22Rv1 (cell line): ENCODE measurements around the gene TSSK6.

Experiments
- H3K27ac ChIP-seq: fragments of 450-650 bp; 2 replicates; pipeline ENCODE4 v1.5.1; 2017
- ZFX ChIP-seq: fragments of 450-650 bp; IDR thresholded peaks from 2 replicates; pipeline ENCODE4 v1.6.1; 2017; ENCODE audit warnings: antibody characterized with exemption, borderline replicate concordance
- TF ChIP-seq, protein P1 (sequence below): fragments of 450-650 bp; IDR thresholded peaks from 2 replicates; pipeline ENCODE4 v1.5.1; 2017; ENCODE audit warnings: mild to moderate bottlenecking

TSSK6 gene

DNA sequence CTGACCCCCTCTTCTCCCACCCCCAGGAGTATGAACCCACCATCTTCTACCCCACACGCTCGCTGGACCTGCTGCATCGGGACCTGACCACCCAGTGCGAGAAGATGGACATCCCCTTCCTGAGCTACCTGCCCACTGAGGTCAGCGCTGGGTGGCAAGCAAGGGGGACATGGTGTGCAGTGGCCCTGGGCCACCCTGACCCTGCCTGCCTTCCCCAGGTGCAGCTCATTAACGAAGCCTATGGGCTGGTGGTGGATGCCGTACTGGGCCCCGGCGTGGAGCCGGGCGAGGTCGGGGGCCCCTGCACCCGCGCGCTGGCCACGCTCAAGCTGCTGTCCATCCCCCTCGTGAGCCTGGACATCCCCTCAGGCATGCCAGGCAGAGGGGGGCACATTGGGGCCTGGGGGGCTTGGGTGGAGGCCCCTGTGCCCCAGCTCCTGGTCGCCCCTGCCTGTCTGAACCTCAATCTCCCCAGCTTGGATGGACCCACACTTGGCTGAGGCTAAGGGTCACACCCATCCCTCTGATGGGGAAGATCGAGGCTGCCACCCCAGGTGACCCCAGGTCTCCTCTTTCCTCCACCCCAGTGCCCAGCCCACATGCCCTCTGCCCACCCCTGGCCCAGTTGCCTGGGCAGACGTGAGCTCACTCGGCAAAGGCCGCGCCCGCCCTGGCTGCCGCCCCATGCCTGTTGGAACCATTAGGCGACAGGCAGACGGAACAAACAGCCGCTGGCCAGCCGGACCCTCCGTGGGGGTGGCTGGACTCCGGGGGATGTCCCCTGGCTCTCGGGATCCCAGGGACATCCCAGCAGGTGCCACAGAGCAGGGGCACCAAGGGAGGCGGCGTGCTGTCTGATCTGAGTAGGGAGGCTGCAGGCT lies 20.2 kb upstream of the TSSK6 start:
- no peak overlapping the region for H3K27ac ChIP-seq
- TF ChIP-seq ZFX: no peak
- TF ChIP-seq, protein P1, sequence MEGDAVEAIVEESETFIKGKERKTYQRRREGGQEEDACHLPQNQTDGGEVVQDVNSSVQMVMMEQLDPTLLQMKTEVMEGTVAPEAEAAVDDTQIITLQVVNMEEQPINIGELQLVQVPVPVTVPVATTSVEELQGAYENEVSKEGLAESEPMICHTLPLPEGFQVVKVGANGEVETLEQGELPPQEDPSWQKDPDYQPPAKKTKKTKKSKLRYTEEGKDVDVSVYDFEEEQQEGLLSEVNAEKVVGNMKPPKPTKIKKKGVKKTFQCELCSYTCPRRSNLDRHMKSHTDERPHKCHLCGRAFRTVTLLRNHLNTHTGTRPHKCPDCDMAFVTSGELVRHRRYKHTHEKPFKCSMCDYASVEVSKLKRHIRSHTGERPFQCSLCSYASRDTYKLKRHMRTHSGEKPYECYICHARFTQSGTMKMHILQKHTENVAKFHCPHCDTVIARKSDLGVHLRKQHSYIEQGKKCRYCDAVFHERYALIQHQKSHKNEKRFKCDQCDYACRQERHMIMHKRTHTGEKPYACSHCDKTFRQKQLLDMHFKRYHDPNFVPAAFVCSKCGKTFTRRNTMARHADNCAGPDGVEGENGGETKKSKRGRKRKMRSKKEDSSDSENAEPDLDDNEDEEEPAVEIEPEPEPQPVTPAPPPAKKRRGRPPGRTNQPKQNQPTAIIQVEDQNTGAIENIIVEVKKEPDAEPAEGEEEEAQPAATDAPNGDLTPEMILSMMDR: no peak

DNA sequence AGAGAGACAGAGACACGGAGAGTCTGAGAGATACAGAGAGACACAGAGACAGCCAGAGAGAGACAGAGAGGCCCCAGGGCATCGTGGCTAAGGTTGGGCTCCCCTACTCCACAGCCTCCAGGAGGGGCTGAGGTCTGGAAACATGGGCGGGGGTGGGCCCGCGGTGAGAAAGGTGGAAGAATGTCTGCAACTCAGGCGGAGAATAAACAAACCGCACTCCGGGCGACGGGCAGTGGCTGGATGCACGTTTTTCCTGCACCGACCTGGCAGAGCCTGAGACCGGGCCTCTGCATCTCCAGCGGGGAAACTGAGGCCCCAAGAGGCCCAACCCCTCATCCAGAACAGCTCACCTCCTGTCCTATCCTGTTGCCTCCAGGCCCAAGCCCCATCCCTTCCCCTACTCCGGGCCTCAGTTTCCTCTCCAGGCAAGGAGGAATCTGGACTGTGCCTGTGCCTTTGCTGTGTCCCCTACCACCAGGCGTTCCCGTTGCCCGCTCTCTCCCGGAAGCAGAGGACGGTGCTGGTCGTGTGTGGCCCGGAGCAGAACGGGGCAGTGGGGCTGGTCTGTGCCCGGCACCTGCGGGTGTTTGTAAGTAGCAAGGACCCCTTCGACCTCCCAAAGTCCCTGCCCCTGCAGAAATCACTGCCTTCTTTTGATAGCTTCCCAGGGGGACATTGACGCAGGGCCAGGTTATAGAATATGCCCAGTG lies 19.4 kb upstream of the TSSK6 start:
- no peak for TF ChIP-seq ZFX
- TF ChIP-seq, protein P1: no peak
- no peak overlapping the region for H3K27ac ChIP-seq

DNA sequence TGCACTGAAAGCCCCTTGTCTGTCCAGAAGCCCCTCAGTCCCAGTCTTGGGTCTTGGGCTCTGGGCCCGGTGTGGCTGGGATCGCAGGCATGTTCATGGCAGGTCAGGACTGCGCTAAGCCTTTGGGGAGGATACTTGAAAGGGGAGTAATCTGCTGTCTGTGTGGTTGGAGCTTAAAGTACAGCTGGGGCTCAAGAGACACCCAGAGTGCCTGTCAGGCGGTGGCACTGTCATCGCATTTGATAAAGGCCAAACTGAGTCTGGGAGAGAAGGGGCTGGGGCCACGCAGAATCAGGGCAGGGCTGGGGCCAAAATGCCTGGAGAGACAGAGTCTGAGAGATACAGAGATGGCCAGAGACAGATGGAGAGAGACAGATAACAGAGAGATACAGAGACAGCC lies 18.5 kb upstream of the TSSK6 start:
- H3K27ac ChIP-seq: 0 out of 2 replicates have a peak overlapping the region, but pooled peaks have one; percentile 29
- TF ChIP-seq ZFX: no peak
- TF ChIP-seq, protein P1: no peak

DNA sequence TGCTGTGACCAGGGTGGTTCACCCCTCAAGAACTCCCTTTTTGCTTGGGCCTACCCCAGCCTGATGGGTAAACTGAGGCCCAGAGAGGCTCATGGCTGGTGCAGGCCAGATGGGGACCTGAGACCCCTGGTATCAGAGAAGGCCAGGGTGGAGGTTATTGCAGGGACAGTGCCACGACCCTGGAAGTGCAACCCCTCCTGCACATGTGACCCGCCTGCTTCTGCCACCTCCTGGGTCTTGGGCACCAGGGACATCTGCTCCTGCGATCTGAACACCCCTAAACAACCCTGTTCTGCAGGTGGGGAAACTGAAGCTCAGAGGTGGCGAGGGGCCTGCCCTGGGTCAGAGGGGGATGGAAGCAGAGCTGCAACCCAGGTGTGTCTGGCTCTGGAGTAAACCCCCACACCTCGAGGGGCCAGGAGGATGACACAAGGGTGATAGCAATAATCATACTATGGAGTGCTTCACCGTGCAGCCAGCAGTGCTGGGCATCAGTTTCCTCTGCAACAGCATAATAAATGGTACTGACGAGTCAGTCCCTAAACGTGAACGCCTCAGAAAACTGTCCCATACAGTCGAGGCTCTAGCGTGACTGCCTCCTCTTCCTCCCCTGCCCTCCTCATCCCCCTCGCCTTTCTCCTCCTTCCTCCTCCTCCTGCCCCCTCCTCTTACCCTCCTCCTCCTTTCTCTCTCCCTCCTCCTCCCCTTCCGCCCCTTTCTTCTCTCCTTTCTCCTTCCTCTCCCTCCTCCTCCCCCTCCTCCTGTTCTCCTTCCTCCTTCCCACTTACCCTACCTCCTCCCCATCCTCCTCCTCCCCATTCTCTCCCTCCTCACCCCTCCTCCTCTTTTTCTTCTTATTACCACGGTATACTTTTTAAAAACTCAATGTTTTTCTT lies 17.7 kb upstream of the TSSK6 start:
- TF ChIP-seq ZFX: no peak
- TF ChIP-seq, protein P1: no peak
- 0 out of 2 replicates have a peak overlapping the region, but pooled peaks have one; percentile 29 for H3K27ac ChIP-seq

DNA sequence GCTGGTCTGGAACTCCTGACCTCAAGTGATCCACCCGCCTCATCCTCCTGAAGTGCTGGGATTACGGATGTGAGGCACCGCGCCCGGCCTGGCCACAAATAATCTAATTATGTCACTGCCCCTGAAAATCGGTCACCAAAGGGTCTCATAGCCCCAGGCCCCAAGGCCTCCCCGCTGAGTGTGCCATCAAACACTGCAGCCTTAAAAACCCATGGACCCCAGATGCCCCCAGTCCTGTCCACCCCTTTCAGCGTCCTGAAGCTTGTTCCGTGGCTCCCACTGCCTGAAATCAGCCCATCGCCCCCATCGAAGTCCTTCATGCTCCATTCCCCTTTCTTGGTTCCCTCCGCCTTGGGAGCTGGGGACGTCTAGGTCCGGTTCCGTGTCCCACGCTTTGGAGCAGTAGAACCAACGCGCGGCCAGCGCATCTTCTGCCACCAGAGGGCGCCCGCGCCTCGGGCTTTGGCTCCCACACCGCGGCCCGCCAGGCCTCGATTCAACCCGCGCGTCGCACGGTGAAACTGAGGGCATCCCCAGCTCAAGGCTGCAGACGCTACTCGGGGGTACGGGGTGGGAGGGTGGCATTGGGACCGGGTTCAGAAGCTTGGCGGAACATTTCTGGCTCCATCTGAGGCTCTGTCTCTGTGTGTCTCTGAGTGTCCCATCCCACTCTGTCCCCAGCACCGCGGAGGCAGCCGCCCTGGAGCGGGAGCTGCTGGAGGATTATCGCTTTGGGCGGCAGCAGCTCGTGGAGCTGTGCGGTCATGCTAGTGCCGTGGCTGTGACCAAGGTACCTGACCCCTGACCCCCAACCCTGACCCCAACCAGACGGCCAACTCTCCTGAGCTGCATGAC lies 16.8 kb upstream of the TSSK6 start:
- TF ChIP-seq ZFX: no peak
- TF ChIP-seq, protein P1: peak; percentile 97
- no peak overlapping the region for H3K27ac ChIP-seq

DNA sequence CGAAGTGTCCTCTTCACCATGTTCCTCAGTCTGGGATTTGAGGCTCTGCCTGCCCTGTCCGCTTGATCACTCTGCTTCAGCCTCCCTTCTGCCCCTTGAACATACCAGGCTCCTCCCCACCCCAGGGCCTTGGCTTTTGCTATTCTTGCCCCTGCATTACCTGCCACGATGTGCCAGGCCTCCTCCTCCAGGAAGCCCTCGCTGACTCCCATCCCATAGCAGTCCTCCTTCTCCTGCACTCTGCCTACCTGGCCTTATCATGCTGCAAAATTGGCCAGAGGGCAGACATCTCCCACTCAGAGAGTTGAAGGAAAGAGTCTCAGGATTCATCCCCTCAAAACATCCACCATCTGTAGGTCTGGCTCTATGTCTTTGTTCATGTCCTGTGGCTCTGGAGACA lies 15.5 kb upstream of the TSSK6 start:
- TF ChIP-seq, protein P1: no peak
- TF ChIP-seq ZFX: no peak
- H3K27ac ChIP-seq: no peak overlapping the region
